GM19025 (cell line): ENCODE data around the gene CYP26A1.

ENCODE experiments used
- ATAC-seq: cut with Tn5 transposase; IDR thresholded peaks from one replicate; pipeline ENCODE4 v1.9.1; 2021; ENCODE audit warnings: mild to moderate bottlenecking, low read depth, moderate library complexity; ENCODE audit not compliant: unreplicated experiment

CYP26A1 gene

DNA sequence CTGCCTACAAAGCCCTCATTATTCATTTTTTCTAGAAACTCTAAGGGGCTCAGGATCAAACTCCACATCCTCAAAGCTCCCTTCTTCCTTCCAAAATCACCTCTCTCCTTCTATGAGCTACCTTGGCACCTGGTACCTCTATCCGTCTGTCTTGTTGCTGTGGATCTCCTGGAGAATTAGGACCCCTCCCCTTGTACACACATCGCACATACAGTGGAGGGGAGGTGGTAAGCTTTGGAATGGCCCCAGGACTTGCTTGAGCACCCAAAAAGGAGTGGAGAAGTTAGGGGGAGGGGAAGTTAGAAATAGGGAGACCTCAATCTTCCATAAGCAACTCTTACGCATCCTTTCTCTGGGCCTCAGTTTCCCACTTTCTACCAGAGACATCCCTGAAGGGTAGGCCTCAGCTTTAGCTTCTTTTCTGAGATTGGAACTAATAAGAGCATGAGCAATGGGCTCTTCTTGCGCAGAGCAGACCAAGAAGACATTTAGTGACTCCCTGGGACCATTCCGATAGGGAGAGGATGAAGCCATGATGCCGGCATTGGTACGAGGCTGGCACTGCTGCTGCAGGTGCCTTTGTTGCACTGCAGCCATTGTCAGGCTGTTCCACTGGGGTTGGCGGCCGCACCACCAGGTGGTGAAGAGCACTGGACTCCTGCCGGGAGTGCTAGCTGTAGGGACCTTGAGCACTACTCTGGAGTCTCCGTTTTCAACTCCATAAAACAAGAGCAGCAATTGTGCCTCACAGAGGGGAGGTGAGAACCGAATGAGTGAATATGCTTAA is 8.6 kb upstream of the CYP26A1 start:
- ATAC-seq, result no peak

DNA sequence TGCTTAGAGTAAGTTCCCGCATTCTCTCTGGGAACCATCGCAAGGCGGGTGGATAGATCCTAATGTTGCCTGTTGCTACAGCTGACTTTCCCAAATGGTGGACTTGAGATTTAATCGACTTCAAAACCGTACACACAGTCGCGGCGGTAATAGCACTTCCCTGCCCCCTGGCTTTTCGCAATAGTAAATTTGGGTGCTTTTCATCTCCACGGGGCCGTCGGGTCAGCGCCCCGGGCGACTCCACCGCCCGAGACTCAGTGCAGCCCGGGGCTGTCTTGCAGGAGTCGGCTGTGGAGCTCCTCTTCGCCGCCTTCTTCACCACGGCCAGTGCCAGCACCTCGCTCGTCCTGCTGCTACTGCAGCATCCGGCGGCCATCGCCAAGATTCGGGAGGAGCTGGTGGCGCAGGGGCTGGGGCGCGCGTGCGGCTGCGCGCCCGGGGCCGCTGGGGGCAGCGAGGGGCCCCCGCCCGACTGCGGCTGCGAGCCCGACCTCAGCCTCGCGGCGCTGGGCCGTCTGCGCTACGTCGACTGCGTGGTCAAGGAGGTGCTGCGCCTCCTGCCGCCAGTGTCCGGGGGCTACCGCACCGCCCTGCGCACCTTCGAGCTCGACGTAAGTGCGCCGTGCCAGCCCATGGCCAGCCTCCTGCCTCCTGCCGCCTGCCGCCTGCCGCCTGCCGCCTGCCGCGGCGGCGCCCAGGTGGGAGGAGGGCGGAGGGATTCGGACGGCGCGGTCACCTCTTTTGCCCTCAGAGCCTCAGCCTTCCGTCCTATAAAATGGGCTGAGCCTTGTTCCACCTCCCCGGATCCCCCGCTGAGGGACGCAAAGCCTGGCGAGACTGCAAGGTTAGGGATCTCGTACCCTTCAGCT is 7.8 kb upstream of the CYP26A1 start:
- no peak for ATAC-seq

GRCh38 chr10:93066544-93066913 is 7.2 kb upstream of the CYP26A1 start:
- no peak for ATAC-seq

DNA sequence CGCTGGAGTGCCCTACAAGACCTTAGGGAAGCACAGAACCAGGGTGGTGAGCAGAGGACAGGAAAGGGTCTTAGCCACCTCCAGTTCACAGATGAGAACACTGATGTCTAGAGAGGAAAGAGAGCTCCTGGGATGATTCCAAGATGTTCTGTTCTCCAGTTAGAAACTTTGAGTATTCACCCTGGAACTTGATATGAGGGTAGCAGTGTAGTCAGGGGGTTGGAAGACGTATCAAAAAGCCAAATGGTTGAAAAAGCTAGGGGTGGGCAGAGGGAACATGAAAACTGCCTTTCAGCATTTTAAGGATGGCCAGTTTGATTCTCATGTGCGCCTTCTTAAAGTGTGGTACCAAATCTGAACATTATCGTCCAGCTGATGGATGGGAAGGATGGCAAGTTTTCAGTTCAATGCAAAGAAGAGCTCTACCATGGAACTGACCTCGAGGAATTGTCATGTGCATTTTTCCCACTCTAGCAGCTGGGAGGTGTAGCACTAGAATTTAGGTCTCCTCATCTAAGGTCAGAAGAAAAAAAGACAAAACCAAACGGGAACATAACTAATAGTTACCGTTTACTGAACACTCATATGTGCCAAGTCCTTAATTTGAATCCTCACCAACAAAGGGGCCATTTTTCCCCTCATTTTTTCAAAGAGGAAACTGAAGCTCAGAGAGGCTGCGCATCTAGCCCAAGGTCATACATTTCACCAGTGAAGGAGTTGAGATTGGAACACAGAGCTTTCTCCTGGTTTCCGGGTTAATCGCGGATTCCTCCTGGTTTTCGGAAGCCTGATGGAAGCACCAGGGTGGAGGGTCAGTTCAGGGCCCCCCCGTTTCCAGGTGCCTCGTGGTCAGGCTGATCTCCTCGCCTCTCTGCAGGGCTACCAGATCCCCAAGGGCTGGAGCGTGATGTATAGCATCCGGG is 6.0 kb upstream of the CYP26A1 start:
- ATAC-seq, result no peak

GRCh38 chr10:93068411-93069244 is 5.1 kb upstream of the CYP26A1 start:
- ATAC-seq, result no peak

DNA sequence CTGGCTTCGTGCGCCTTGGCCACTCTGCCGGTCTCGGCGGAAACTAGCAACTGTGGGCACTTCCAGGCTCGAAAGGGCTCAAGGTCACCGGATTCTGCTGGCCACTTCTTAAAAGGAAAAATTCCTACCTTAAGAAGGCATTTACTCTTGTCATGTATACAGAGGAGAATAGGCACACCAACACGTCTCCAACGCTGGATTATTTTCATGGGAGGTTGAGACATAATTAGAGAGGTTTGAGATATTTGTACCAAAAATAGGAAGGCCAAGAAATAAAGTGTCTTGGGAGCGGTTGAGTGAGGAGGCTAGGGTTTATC is 4.5 kb upstream of the CYP26A1 start:
- ATAC-seq, result no peak

DNA sequence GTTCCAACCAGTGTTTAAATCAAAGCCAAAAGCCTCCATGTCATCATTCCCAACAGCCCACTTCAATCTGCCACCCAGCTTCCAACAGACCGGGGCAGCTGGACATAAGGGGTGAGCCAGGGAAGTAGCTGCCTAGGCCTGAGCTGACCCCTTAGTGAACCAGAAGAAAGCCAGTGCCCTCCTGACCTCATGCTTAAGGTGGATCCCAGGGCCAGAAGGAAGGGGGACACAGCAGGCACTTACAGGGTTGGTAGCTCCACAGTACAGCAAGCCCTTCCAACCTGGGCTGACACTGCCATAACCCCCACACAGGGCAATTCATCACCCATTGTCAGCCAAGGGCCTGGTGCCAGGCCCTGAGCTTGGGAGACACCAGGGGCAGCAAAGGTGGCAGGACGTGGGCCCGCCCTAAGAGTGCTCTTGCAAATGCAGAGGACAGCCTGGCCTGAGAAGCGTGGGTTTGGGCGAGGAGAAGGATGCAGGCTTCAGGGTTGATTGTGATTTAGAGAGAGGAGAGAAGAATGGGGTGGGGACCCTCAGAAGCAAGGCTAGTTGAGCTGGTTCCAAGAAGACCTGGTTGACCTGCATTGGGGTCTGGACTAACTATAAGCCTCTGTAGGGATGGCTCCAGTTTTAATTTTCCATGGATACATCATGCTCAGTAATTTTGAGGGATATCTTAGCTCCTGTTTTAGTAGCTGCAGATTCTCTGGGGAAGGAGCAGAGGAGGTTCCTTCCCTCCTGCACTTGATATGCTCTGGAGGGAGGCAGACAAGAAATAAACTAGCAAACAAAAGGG is 3.1 kb upstream of the CYP26A1 start:
- no peak for ATAC-seq

GRCh38 chr10:93071177-93071472 is 2.6 kb upstream of the CYP26A1 start:
- ATAC-seq, result no peak

GRCh38 chr10:93071674-93072224 is 1.9 kb upstream of the CYP26A1 start:
- no peak for ATAC-seq

- ATAC-seq, result no peak
Observed at GRCh38 chr10:93072225-93072712, 1.4 kb upstream of the CYP26A1 start.

GRCh38 chr10:93072713-93073538 is 767 bp upstream of the CYP26A1 start:
- no peak for ATAC-seq

DNA sequence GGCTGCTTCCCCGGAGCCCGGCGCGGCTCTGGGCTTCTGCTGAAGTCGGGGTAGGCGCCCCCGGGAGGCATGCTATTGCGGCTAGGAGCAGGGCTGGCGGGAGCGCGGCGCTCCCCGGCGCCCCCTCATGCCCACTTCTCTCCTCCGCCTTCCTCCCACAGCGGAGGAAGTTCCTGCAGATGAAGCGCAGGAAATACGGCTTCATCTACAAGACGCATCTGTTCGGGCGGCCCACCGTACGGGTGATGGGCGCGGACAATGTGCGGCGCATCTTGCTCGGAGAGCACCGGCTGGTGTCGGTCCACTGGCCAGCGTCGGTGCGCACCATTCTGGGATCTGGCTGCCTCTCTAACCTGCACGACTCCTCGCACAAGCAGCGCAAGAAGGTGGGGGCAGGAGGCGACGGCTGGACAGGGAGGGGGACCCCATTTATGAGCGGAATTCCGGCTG is 479 bp downstream of the CYP26A1 start:
- no peak for ATAC-seq

DNA sequence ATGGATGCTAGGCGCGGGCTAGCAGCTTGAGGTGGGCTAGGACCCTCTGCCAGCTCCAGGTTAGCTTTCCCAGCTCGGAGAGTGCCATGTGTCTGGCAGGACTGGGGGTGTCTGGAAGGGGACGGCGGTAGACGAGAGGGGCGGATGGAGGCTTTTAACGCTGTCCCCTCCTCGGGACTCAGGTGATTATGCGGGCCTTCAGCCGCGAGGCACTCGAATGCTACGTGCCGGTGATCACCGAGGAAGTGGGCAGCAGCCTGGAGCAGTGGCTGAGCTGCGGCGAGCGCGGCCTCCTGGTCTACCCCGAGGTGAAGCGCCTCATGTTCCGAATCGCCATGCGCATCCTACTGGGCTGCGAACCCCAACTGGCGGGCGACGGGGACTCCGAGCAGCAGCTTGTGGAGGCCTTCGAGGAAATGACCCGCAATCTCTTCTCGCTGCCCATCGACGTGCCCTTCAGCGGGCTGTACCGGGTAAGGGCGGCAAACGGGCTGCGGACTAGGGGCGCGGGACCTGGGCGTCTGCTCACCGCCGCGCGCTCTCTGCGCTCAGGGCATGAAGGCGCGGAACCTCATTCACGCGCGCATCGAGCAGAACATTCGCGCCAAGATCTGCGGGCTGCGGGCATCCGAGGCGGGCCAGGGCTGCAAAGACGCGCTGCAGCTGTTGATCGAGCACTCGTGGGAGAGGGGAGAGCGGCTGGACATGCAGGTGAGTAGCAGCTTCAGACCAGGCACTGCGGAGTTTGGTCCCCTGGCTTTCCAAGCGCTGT is 1.1 kb downstream of the CYP26A1 start:
- no peak for ATAC-seq

GRCh38 chr10:93075369-93076221 is 1.9 kb downstream of the CYP26A1 start:
- ATAC-seq, result no peak

- no peak for ATAC-seq
Observed at GRCh38 chr10:93076871-93077270, 3.2 kb downstream of the CYP26A1 start.

GRCh38 chr10:93077860-93078337 is 4.2 kb downstream of the CYP26A1 start:
- ATAC-seq, result no peak
